HEK293 (cell line): ENCODE results near the gene RNH1.

Experiments
- CTCF ChIA-PET: fragments of 350-600 bp; formaldehyde crosslinking; extraction: SDS; loops from one replicate; lab custom pipeline; 2021; ENCODE audit warnings: antibody characterized with exemption; lab: Yijun Ruan, JAX
- POLR2A ChIA-PET: fragments of 300-600 bp; formaldehyde crosslinking; extraction: SDS; loops from one replicate; lab custom pipeline; 2020; ENCODE audit warnings: antibody characterized with exemption, inconsistent platforms; lab: Yijun Ruan, JAX
- H3K27ac ChIP-seq: fragments of 200-500 bp; sonication (Bioruptor generic); 2 replicates; pipeline ENCODE4 v1.5.1; 2014; ENCODE audit warnings: low read depth, low read length, control low read depth, inconsistent platforms; ENCODE audit errors: extremely low read depth
- H3K36me3 ChIP-seq, 2 experiments: fragments of 200-500 bp in 1 of 2; sonication (Bioruptor generic) in 1 of 2; 1 replicate in 1 of 2; 2 replicates in 1 of 2; pipeline ENCODE4 v1.5.1; 2014 to 2017; ENCODE audit warnings: inconsistent platforms in 2 of 2, low read length in 2 of 2; ENCODE audit not compliant: control insufficient read depth in 2 of 2, insufficient read depth in 1 of 2
- H3K4me1 ChIP-seq: fragments of 200-500 bp; sonication (Bioruptor generic); 2 replicates; pipeline ENCODE4 v1.5.1; 2014; ENCODE audit warnings: mild to moderate bottlenecking, low read length, inconsistent platforms; ENCODE audit not compliant: control insufficient read depth, insufficient read depth
- H3K4me3 ChIP-seq: 2 replicates; pipeline ENCODE4 v1.5.1; 2011; ENCODE audit warnings: low read depth, mild to moderate bottlenecking, control low read depth, low read length, moderate library complexity
- H3K9me3 ChIP-seq: fragments of 200-500 bp; sonication (Bioruptor generic); 2 replicates; pipeline ENCODE4 v1.5.1; 2014; ENCODE audit warnings: low read depth, low read length, inconsistent platforms; ENCODE audit not compliant: control insufficient read depth, insufficient read depth
- GLI4 ChIP-seq: fragments of 450-650 bp; formaldehyde crosslinking; IDR thresholded peaks from 2 replicates; pipeline ENCODE4 v1.5.1; 2016; ENCODE audit warnings: missing biosample characterization, missing genetic modification characterization
- GLIS1 ChIP-seq: fragments of 450-650 bp; formaldehyde crosslinking; IDR thresholded peaks from 2 replicates; pipeline ENCODE4 v1.5.1; 2016; ENCODE audit warnings: missing biosample characterization, missing genetic modification characterization
- KLF16 ChIP-seq: fragments of 450-650 bp; formaldehyde crosslinking; IDR thresholded peaks from 2 replicates; pipeline ENCODE4 v1.5.1; 2017; ENCODE audit warnings: missing biosample characterization, missing genetic modification characterization
- KLF8 ChIP-seq: fragments of 450-650 bp; formaldehyde crosslinking; IDR thresholded peaks from 2 replicates; pipeline ENCODE4 v1.5.1; 2016; ENCODE audit warnings: missing biosample characterization, missing genetic modification characterization
- OSR2 ChIP-seq: fragments of 450-650 bp; formaldehyde crosslinking; IDR thresholded peaks from 2 replicates; pipeline ENCODE4 v1.5.1; 2016; ENCODE audit warnings: missing biosample characterization, missing genetic modification characterization
- RBAK ChIP-seq: fragments of 450-650 bp; formaldehyde crosslinking; IDR thresholded peaks from 2 replicates; pipeline ENCODE4 v1.5.1; 2016; ENCODE audit warnings: missing biosample characterization, missing genetic modification characterization
- SALL2 ChIP-seq: fragments of 450-650 bp; formaldehyde crosslinking; IDR thresholded peaks from 2 replicates; pipeline ENCODE4 v1.5.0; 2017; ENCODE audit warnings: missing biosample characterization, mild to moderate bottlenecking, missing genetic modification characterization, borderline replicate concordance
- SETDB1 ChIP-seq: IDR thresholded peaks from one replicate; pipeline ENCODE4 v1.6.1; 2017; ENCODE audit warnings: mild to moderate bottlenecking, low read length, moderate library complexity, mixed read lengths; ENCODE audit not compliant: insufficient read length
- WT1 ChIP-seq: fragments of 450-650 bp; formaldehyde crosslinking; IDR thresholded peaks from 2 replicates; pipeline ENCODE4 v1.5.1; 2016; ENCODE audit warnings: missing biosample characterization, missing genetic modification characterization
- ZEB2 ChIP-seq: fragments of 450-650 bp; formaldehyde crosslinking; IDR thresholded peaks from 2 replicates; pipeline ENCODE4 v1.5.1; 2016; ENCODE audit warnings: missing biosample characterization, missing genetic modification characterization
- ZFP41 ChIP-seq: fragments of 450-650 bp; formaldehyde crosslinking; IDR thresholded peaks from 2 replicates; pipeline ENCODE4 v1.5.1; 2016; ENCODE audit warnings: missing biosample characterization, missing genetic modification characterization, borderline replicate concordance
- ZNF112 ChIP-seq: fragments of 450-650 bp; formaldehyde crosslinking; IDR thresholded peaks from 2 replicates; pipeline ENCODE4 v1.5.0; 2017; ENCODE audit warnings: missing biosample characterization, missing genetic modification characterization
- ZNF121 ChIP-seq: fragments of 450-650 bp; formaldehyde crosslinking; IDR thresholded peaks from 2 replicates; pipeline ENCODE4 v1.5.1; 2016; ENCODE audit warnings: missing biosample characterization, missing genetic modification characterization
- ZNF133 ChIP-seq: fragments of 450-650 bp; formaldehyde crosslinking; IDR thresholded peaks from 2 replicates; pipeline ENCODE4 v1.5.1; 2016; ENCODE audit warnings: missing biosample characterization, missing genetic modification characterization
- ZNF184 ChIP-seq: fragments of 450-650 bp; IDR thresholded peaks from 2 replicates; pipeline ENCODE4 v1.5.1; 2018; ENCODE audit warnings: missing biosample characterization, mild to moderate bottlenecking, missing genetic modification characterization
- ZNF391 ChIP-seq: fragments of 450-650 bp; formaldehyde crosslinking; IDR thresholded peaks from 2 replicates; pipeline ENCODE4 v1.5.1; 2016; ENCODE audit warnings: low read depth, missing biosample characterization, missing genetic modification characterization, borderline replicate concordance
- ZNF501 ChIP-seq: fragments of 450-650 bp; formaldehyde crosslinking; IDR thresholded peaks from 2 replicates; pipeline ENCODE4 v1.5.1; 2016; ENCODE audit warnings: missing biosample characterization, missing genetic modification characterization
- ZNF843 ChIP-seq: fragments of 450-650 bp; formaldehyde crosslinking; IDR thresholded peaks from 2 replicates; pipeline ENCODE4 v1.5.1; 2016; ENCODE audit warnings: missing biosample characterization, missing genetic modification characterization
- TF ChIP-seq, protein P1 (sequence below): fragments of 450-650 bp; formaldehyde crosslinking; IDR thresholded peaks from 2 replicates; pipeline ENCODE4 v1.5.1; 2016; ENCODE audit warnings: missing biosample characterization, missing genetic modification characterization
- TF ChIP-seq, protein P2 (sequence below): fragments of 450-650 bp; formaldehyde crosslinking; IDR thresholded peaks from 2 replicates; pipeline ENCODE4 v1.5.1; 2016; ENCODE audit warnings: missing biosample characterization, missing genetic modification characterization
- TF ChIP-seq, protein P3 (sequence below): fragments of 450-650 bp; formaldehyde crosslinking; IDR thresholded peaks from 2 replicates; pipeline ENCODE4 v1.5.1; 2017; ENCODE audit warnings: missing biosample characterization, missing genetic modification characterization
- TF ChIP-seq, protein P4 (sequence below): IDR thresholded peaks from 2 replicates; pipeline ENCODE4 v1.6.1; 2011; ENCODE audit warnings: mild to moderate bottlenecking, low read depth, low read length, borderline replicate concordance
- TF ChIP-seq, protein P5 (sequence below): fragments of 450-650 bp; formaldehyde crosslinking; conservative IDR thresholded peaks from 2 replicates; pipeline ENCODE4 v1.5.1; 2016; ENCODE audit warnings: low read depth, missing biosample characterization, missing genetic modification characterization

RNH1 gene

DNA sequence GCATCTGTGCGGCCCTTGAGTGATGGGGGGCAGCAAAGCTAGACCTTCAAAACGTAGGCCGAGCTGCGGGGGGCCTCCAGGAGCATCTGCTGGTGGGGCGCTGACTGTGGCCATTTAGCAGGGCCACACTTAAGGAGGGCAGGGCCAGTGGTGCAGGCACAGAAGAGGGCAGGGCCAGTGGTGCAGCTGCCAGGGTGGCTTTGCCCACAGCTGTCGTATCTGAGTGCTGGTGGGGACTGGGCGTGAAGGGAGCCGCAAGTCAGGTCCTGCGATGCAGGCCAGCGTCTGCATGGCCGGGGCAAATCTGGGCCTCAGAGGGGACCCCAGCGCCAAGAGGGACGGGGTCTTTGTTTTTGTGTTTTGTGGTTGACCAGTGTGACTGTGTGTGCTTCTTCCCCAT, 27.7 kb downstream of the RNH1 start:
- TF ChIP-seq GLIS1 (tag by site-specific recombination) (peak; percentile 21; the same call in 1 of the 2 replicates), ZFP41 (tag by site-specific recombination) (no peak)
- TF ChIP-seq, protein P1, sequence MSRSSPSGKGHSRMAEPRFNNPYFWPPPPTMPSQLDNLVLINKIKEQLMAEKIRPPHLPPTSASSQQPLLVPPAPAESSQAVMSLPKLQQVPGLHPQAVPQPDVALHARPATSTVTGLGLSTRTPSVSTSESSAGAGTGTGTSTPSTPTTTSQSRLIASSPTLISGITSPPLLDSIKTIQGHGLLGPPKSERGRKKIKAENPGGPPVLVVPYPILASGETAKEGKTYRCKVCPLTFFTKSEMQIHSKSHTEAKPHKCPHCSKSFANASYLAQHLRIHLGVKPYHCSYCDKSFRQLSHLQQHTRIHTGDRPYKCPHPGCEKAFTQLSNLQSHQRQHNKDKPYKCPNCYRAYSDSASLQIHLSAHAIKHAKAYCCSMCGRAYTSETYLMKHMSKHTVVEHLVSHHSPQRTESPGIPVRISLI (tag by site-specific recombination), result no peak
- H3K4me3 ChIP-seq, result no peak overlapping the region

DNA sequence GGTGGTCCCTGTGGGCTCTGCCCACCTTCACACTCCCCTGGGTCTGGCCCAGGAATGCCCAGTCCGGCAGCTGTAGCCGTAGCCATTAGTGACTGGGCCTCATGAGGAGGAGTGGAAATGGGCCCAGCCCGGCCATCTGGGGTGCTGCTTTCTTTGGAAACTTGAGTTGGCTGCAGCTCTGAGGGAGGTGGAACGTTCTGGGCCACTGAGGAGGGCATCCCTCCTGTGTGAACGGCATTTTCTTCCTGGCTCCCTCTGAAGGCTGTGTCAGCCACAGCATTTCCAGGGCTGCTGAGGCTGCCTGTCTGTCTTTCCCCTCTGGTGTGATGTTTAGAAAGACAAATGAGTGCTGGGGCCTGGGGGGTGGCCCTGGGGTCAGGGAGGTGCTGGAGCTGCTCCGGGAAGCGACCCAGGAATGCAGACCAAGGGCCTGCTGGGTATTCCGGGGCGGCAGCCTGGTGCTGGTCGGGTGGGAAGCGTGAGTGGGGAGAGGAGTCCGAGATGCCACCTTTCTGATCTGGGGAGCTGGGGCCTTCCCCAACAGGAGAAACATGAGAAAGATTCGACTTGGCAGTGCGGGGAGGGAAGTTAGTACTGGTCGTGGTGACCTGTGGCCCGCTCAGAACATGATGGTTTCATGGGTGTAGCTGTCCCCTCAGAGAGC, 29.9 kb downstream of the RNH1 start:
- Histone ChIP-seq H3K36me3 (peaks cover 0 to 41% of the 10 kb centered on the region in 2 experiments; a peak in 1 of 3 replicates), H3K4me1 (no peaks in the 10 kb centered on the region), H3K27ac (no peak overlapping the region), H3K9me3 (no peaks in the 10 kb centered on the region), H3K4me3 (no peak overlapping the region)
- no peak for TF ChIP-seq ZNF843
- TF ChIP-seq, protein P2, sequence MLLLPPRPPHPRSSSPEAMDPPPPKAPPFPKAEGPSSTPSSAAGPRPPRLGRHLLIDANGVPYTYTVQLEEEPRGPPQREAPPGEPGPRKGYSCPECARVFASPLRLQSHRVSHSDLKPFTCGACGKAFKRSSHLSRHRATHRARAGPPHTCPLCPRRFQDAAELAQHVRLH, result no peak
- no peak for TF ChIP-seq ZNF501 (tag by site-specific recombination)
- TF ChIP-seq WT1 (tag by site-specific recombination), result no peak
- TF ChIP-seq ZEB2 (tag by site-specific recombination), result no peak
- no peak for TF ChIP-seq RBAK
- TF ChIP-seq, protein P3, sequence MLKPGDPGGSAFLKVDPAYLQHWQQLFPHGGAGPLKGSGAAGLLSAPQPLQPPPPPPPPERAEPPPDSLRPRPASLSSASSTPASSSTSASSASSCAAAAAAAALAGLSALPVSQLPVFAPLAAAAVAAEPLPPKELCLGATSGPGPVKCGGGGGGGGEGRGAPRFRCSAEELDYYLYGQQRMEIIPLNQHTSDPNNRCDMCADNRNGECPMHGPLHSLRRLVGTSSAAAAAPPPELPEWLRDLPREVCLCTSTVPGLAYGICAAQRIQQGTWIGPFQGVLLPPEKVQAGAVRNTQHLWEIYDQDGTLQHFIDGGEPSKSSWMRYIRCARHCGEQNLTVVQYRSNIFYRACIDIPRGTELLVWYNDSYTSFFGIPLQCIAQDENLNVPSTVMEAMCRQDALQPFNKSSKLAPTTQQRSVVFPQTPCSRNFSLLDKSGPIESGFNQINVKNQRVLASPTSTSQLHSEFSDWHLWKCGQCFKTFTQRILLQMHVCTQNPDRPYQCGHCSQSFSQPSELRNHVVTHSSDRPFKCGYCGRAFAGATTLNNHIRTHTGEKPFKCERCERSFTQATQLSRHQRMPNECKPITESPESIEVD (tag by site-specific recombination), result no peak
- TF ChIP-seq SETDB1, result no peak
- TF ChIP-seq SALL2 (tag by site-specific recombination), result no peak
- no peak for TF ChIP-seq OSR2 (tag by site-specific recombination)
- no peak for TF ChIP-seq ZNF133 (tag by site-specific recombination)
- no peak for TF ChIP-seq GLI4 (tag by site-specific recombination)
- TF ChIP-seq KLF16 (tag by site-specific recombination), result no peak
- TF ChIP-seq, protein P4, sequence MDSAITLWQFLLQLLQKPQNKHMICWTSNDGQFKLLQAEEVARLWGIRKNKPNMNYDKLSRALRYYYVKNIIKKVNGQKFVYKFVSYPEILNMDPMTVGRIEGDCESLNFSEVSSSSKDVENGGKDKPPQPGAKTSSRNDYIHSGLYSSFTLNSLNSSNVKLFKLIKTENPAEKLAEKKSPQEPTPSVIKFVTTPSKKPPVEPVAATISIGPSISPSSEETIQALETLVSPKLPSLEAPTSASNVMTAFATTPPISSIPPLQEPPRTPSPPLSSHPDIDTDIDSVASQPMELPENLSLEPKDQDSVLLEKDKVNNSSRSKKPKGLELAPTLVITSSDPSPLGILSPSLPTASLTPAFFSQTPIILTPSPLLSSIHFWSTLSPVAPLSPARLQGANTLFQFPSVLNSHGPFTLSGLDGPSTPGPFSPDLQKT, result no peak
- TF ChIP-seq ZNF121, result no peak
- no peak for TF ChIP-seq ZNF391
- no peak for TF ChIP-seq ZNF112 (tag by site-specific recombination)
- TF ChIP-seq, protein P5, sequence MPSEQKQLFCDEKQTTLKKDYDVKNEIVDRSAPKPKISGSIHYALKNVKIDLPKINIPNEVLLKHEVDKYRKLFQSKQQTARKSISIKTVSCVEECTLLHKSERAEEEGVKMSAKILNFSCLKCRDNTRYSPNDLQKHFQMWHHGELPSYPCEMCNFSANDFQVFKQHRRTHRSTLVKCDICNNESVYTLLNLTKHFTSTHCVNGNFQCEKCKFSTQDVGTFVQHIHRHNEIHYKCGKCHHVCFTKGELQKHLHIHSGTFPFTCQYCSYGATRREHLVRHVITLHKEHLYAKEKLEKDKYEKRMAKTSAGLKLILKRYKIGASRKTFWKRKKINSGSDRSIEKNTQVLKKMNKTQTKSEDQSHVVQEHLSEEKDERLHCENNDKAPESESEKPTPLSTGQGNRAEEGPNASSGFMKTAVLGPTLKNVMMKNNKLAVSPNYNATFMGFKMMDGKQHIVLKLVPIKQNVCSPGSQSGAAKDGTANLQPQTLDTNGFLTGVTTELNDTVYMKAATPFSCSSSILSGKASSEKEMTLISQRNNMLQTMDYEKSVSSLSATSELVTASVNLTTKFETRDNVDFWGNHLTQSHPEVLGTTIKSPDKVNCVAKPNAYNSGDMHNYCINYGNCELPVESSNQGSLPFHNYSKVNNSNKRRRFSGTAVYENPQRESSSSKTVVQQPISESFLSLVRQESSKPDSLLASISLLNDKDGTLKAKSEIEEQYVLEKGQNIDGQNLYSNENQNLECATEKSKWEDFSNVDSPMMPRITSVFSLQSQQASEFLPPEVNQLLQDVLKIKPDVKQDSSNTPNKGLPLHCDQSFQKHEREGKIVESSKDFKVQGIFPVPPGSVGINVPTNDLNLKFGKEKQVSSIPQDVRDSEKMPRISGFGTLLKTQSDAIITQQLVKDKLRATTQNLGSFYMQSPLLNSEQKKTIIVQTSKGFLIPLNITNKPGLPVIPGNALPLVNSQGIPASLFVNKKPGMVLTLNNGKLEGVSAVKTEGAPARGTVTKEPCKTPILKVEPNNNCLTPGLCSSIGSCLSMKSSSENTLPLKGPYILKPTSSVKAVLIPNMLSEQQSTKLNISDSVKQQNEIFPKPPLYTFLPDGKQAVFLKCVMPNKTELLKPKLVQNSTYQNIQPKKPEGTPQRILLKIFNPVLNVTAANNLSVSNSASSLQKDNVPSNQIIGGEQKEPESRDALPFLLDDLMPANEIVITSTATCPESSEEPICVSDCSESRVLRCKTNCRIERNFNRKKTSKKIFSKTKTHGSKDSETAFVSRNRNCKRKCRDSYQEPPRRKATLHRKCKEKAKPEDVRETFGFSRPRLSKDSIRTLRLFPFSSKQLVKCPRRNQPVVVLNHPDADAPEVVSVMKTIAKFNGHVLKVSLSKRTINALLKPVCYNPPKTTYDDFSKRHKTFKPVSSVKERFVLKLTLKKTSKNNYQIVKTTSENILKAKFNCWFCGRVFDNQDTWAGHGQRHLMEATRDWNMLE (tag by site-specific recombination), result no peak
- TF ChIP-seq KLF8 (tag by site-specific recombination), result no peak
- TF ChIP-seq ZNF184 (tag by site-specific recombination), result no peak
- POLR2A ChIA-PET, result no interaction called here
- CTCF ChIA-PET, result interaction anchor here (0.7 kb wide), 1 partner anchor 57 kb away, joined by 4 read pairs; no protein-coding TSS in a partner anchor

More for the DNA sequence above, 27.7 kb downstream of the RNH1 start:
- ChIA-PET POLR2A (no interaction called here), CTCF (no interaction called here)
- Histone ChIP-seq H3K4me1 (no peaks in the 10 kb centered on the region), H3K9me3 (no peaks in the 10 kb centered on the region), H3K27ac (no peak overlapping the region), H3K36me3 (peaks cover 0 to 33% of the 10 kb centered on the region in 2 experiments; a peak in 1 of 3 replicates)
